WTC11 (cell line): Measurements from ENCODE around the gene WRAP53. TPM values are rescaled to one million over a fixed set of nuclear protein-coding genes. Genes with fewer than 3 reads are reported as not detected.

Source experiments
- ATAC-seq: fragments of 200-7000 bp; cut with Tn5 transposase; 2 replicates; pipeline ENCODE4 v1.10.0; 2021; ENCODE audit warnings: mild to moderate bottlenecking, moderate library complexity
- CTCF ChIA-PET: fragments of 300-600 bp; sonication (Branson Sonifier 250); formaldehyde crosslinking; loops from one replicate; lab custom pipeline; 2021; ENCODE audit warnings: antibody characterized with exemption; lab: Charles Lee
- POLR2A ChIA-PET: fragments of 350-600 bp; sonication (Branson Sonifier 250); formaldehyde crosslinking; loops from one replicate; lab custom pipeline; 2021; ENCODE audit warnings: antibody characterized with exemption; lab: Charles Lee
- DNase-seq: peaks from one replicate; pipeline ENCODE4 v3.0.0; 2021; ENCODE audit warnings: low spot score
- H3K27ac Mint-ChIP-seq: 2 replicates; pipeline ENCODE4 v1.8.0; 2021; ENCODE audit warnings: mixed read lengths
- H3K27me3 Mint-ChIP-seq: 2 replicates; pipeline ENCODE4 v1.8.0; 2021; ENCODE audit warnings: low read depth, mild to moderate bottlenecking, moderate library complexity, mixed read lengths
- H3K36me3 Mint-ChIP-seq: 2 replicates; pipeline ENCODE4 v1.8.0; 2021; ENCODE audit warnings: mixed read lengths
- H3K4me1 Mint-ChIP-seq: 2 replicates; pipeline ENCODE4 v1.8.0; 2022; ENCODE audit warnings: mixed read lengths
- H3K4me3 Mint-ChIP-seq: 2 replicates; pipeline ENCODE4 v1.8.0; 2021; ENCODE audit warnings: mild to moderate bottlenecking, moderate library complexity, mixed read lengths
- H3K9me3 Mint-ChIP-seq: 2 replicates; pipeline ENCODE4 v1.8.0; 2021; ENCODE audit warnings: mixed read lengths
- ATF1 ChIP-seq: sonication (generic); formaldehyde crosslinking; IDR thresholded peaks from 2 replicates; pipeline ENCODE4 v1.8.1; 2023; ENCODE audit warnings: mild to moderate bottlenecking, moderate library complexity, missing genetic modification reagents
- E2F4 ChIP-seq: sonication (generic); formaldehyde crosslinking; IDR thresholded peaks from 2 replicates; pipeline ENCODE4 v1.8.1; 2022; ENCODE audit warnings: low read depth, mild to moderate bottlenecking, moderate library complexity, missing genetic modification reagents, borderline replicate concordance
- ELF4 ChIP-seq: sonication (generic); formaldehyde crosslinking; IDR thresholded peaks from 2 replicates; pipeline ENCODE4 v1.8.1; 2022; ENCODE audit warnings: low read depth, mild to moderate bottlenecking, moderate library complexity, missing genetic modification reagents
- ERG ChIP-seq: fragments of 250-450 bp; sonication (Bioruptor Pico); IDR thresholded peaks from 2 replicates; pipeline ENCODE4 v1.8.0; 2021; ENCODE audit warnings: mild to moderate bottlenecking
- FOXJ3 ChIP-seq: sonication (generic); formaldehyde crosslinking; IDR thresholded peaks from 2 replicates; pipeline ENCODE4 v1.9.0; 2021; ENCODE audit warnings: missing genetic modification reagents, mild to moderate bottlenecking, borderline replicate concordance
- FOXK1 ChIP-seq: sonication (generic); formaldehyde crosslinking; IDR thresholded peaks from 2 replicates; pipeline ENCODE4 v1.8.0; 2022; ENCODE audit warnings: mild to moderate bottlenecking, moderate library complexity, missing genetic modification reagents
- GRHL2 ChIP-seq: fragments of 250-450 bp; sonication (Bioruptor Pico); IDR thresholded peaks from 2 replicates; pipeline ENCODE4 v1.8.0; 2022; ENCODE audit warnings: mild to moderate bottlenecking, moderate library complexity; ENCODE audit not compliant: insufficient replicate concordance, severe bottlenecking
- HMGXB4 ChIP-seq: sonication (generic); formaldehyde crosslinking; IDR thresholded peaks from 2 replicates; pipeline ENCODE4 v1.8.1; 2023; ENCODE audit warnings: mild to moderate bottlenecking, moderate library complexity, missing genetic modification reagents
- IRF1 ChIP-seq: sonication (generic); formaldehyde crosslinking; IDR thresholded peaks from 2 replicates; pipeline ENCODE4 v1.8.0; 2023; ENCODE audit warnings: missing genetic modification reagents
- SMAD3 ChIP-seq: sonication (generic); formaldehyde crosslinking; IDR thresholded peaks from 2 replicates; pipeline ENCODE4 v1.8.0; 2022; ENCODE audit warnings: missing genetic modification reagents, mild to moderate bottlenecking, borderline replicate concordance
- USF1 ChIP-seq: sonication (generic); formaldehyde crosslinking; IDR thresholded peaks from 2 replicates; pipeline ENCODE4 v1.8.0; 2022; ENCODE audit warnings: mild to moderate bottlenecking, missing genetic modification reagents
- ZNF138 ChIP-seq: sonication (generic); formaldehyde crosslinking; conservative IDR thresholded peaks from 2 replicates; pipeline ENCODE4 v1.8.1; 2022; ENCODE audit warnings: mild to moderate bottlenecking, moderate library complexity, missing genetic modification reagents
- ZNF232 ChIP-seq: sonication (generic); formaldehyde crosslinking; IDR thresholded peaks from 2 replicates; pipeline ENCODE4 v1.8.0; 2022; ENCODE audit warnings: mild to moderate bottlenecking, missing genetic modification reagents
- ZNF281 ChIP-seq: sonication (generic); formaldehyde crosslinking; IDR thresholded peaks from 2 replicates; pipeline ENCODE4 v1.8.0; 2023; ENCODE audit warnings: mild to moderate bottlenecking, missing genetic modification reagents
- ZNF423 ChIP-seq: fragments of 250-450 bp; sonication (Bioruptor Pico); IDR thresholded peaks from 2 replicates; pipeline ENCODE4 v2.1.2; 2022; ENCODE audit warnings: mild to moderate bottlenecking, moderate library complexity
- ZNF532 ChIP-seq: fragments of 250-450 bp; sonication (Bioruptor Pico); IDR thresholded peaks from 2 replicates; pipeline ENCODE4 v1.9.0; 2021; ENCODE audit warnings: mild to moderate bottlenecking, borderline replicate concordance
- ZNF671 ChIP-seq: fragments of 250-450 bp; sonication (Bioruptor Pico); IDR thresholded peaks from 2 replicates; pipeline ENCODE4 v1.8.0; 2021; ENCODE audit warnings: mild to moderate bottlenecking
- total RNA-seq: library from RNA; stranded (reverse); gene quantifications from 3 replicates; pipeline ENCODE4 v1.2.3, GENCODE V29; 2021

Gene WRAP53
- total RNA-seq, 1 experiment from 2014 or later = 37.2 TPM

GRCh38 chr17:7697828-7698588, 9.7 kb downstream of the WRAP53 start:
- Mint-ChIP-seq H3K9me3 (no peaks in the 10 kb centered on the region), H3K27ac (no peak overlapping the region), H3K36me3 (peaks cover 22% of the 10 kb centered on the region), H3K4me3 (no peak overlapping the region), H3K27me3 (no peaks in the 10 kb centered on the region), H3K4me1 (peaks cover 2% of the 10 kb centered on the region; the same call in 1 of the 2 replicates)
- POLR2A ChIA-PET = no interaction called here
- ATAC-seq = no peak
- no peak for DNase-seq
- no peak for TF ChIP-seq SMAD3 (CRISPR knock-in tag)
- CTCF ChIA-PET = no interaction called here

GRCh38 chr17:7700510-7700909, 12.2 kb downstream of the WRAP53 start:
- Mint-ChIP-seq H3K27me3 (no peaks in the 10 kb centered on the region; the same call in 1 of the 2 replicates), H3K4me1 (peaks cover 17% of the 10 kb centered on the region), H3K36me3 (peaks cover 11% of the 10 kb centered on the region), H3K4me3 (no peak overlapping the region), H3K9me3 (no peaks in the 10 kb centered on the region), H3K27ac (no peak overlapping the region; the same call in 1 of the 2 replicates)
- ChIA-PET CTCF (interaction anchor here (2.3 kb wide), 1 partner anchor 13 kb away, joined by 17 read pairs; the partner anchor contains the start of genes TP53 and WRAP53), POLR2A (interaction anchor here (1.0 kb wide), 1 partner anchor 33 kb away, joined by 3 read pairs; no protein-coding TSS in a partner anchor)
- ATAC-seq (no peak), DNase-seq (no peak)
- TF ChIP-seq FOXJ3 (no peak), ATF1 (CRISPR knock-in tag) (no peak), ERG (CRISPR knock-in tag) (no peak), ZNF423 (CRISPR knock-in tag) (no peak), ELF4 (CRISPR knock-in tag) (no peak), HMGXB4 (CRISPR knock-in tag) (no peak), ZNF671 (CRISPR knock-in tag) (no peak), IRF1 (CRISPR knock-in tag) (no peak)

- CTCF ChIA-PET = interaction anchor here (1.0 to 2.3 kb wide), 2 partner anchors 14 to 15 kb away, joined by 3 to 17 read pairs; partner anchors contain the start of genes TP53 and WRAP53
- TF ChIP-seq FOXK1 (CRISPR knock-in tag) (no peak), ZNF232 (CRISPR knock-in tag) (no peak), ZNF138 (CRISPR knock-in tag) (no peak), E2F4 (CRISPR knock-in tag) (no peak), GRHL2 (no peak), ZNF532 (CRISPR knock-in tag) (no peak), USF1 (CRISPR knock-in tag) (no peak), ZNF281 (CRISPR knock-in tag) (no peak)
These were observed 13.4 kb downstream of the WRAP53 start for GRCh38 chr17:7701681-7702080.

More at GRCh38 chr17:7701681-7702080, 13.4 kb downstream of the WRAP53 start:
- DNase-seq (no peak), ATAC-seq (no peak)
- Mint-ChIP-seq H3K27me3 (peaks cover 11% of the 10 kb centered on the region), H3K9me3 (no peaks in the 10 kb centered on the region), H3K4me1 (peaks cover 28% of the 10 kb centered on the region), H3K4me3 (no peak overlapping the region), H3K36me3 (peaks cover 3% of the 10 kb centered on the region), H3K27ac (no peak overlapping the region)
- POLR2A ChIA-PET = no interaction called here
